Measurements from ENCODE around the gene CARM1.

DNA sequence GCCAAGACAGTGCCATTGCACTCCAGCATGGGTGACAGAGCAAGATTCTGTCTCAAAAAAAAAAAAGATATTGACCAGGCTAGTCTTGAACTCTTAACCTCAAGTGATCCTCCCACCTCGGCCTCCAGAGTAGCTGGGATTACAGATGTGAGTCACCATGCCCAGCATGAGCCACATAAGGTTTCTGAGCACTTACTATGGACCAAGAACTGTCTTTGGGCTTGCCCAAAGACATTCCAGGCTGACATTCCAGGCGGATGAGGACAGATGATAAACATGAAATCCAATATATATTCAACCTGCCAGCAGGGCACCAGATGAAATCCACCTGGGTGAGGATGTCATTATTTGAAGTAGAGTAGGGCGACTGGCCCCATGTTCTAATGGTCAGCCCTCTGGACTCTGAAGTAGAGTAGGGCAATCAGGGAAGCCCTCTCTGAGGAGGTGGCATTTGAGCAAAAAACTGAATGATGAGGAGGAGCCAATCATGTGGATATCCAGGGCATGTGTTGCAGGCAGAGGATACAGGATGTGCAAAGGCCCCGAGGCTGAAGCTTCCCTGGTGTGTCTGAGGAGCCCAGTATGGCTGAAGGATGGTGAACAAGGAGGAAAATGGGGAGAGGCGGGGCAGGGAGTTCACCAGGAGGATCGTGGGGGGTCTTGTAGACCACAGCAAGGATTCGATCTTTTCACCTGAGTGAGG is 19.1 kb upstream of the CARM1 start:
- TF ChIP-seq, protein P1, sequence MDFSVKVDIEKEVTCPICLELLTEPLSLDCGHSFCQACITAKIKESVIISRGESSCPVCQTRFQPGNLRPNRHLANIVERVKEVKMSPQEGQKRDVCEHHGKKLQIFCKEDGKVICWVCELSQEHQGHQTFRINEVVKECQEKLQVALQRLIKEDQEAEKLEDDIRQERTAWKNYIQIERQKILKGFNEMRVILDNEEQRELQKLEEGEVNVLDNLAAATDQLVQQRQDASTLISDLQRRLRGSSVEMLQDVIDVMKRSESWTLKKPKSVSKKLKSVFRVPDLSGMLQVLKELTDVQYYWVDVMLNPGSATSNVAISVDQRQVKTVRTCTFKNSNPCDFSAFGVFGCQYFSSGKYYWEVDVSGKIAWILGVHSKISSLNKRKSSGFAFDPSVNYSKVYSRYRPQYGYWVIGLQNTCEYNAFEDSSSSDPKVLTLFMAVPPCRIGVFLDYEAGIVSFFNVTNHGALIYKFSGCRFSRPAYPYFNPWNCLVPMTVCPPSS (IDR thresholded peaks at IDR 0.05), result no peak
- TF ChIP-seq, protein P2, sequence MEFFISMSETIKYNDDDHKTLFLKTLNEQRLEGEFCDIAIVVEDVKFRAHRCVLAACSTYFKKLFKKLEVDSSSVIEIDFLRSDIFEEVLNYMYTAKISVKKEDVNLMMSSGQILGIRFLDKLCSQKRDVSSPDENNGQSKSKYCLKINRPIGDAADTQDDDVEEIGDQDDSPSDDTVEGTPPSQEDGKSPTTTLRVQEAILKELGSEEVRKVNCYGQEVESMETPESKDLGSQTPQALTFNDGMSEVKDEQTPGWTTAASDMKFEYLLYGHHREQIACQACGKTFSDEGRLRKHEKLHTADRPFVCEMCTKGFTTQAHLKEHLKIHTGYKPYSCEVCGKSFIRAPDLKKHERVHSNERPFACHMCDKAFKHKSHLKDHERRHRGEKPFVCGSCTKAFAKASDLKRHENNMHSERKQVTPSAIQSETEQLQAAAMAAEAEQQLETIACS (CRISPR knock-in tag; IDR thresholded peaks at IDR 0.05), result no peak
- TF ChIP-seq DPF2 (CRISPR knock-in tag; IDR thresholded peaks at IDR 0.05; ENCODE audit: borderline replicate concordance, low read depth), result no peak
- TF ChIP-seq POLR2A (IDR thresholded peaks at IDR 0.05; ENCODE audit: insufficient read depth in 1 of 2, low read depth in 2 of 2, low read length in 2 of 2), result no peak
- TF ChIP-seq ZFP36 (IDR thresholded peaks at IDR 0.05; ENCODE audit: borderline replicate concordance, low read depth, low read length, partially characterized antibody), result peak; percentile 81
- no peak for TF ChIP-seq ZFP36L2 (CRISPR knock-in tag; IDR thresholded peaks at IDR 0.05)
- TF ChIP-seq ZNF292 (CRISPR knock-in tag; IDR thresholded peaks at IDR 0.05; ENCODE audit: borderline replicate concordance, low read depth), result no peak
